Thymus (tissue), 11 donors: ENCODE results near the gene SYNGR3. TPM values are rescaled to one million over a fixed set of nuclear protein-coding genes. Genes with fewer than 3 reads are reported as not detected.
"Not testable (repeated sequence)": the region's sequence is repeated elsewhere in the genome, so short reads cannot be mapped to it uniquely, and the experiment has no call there.

ENCODE experiments used
- DNase-seq, 9 donors: peaks; one replicate each; pipeline ENCODE4 v3.0.0-alpha.2; 2013; ENCODE audit warnings: low spot score in 9 of 9, low read depth in 6 of 9, missing footprints in 1 of 9
- H3K27ac ChIP-seq, 2 donors: one replicate each; pipeline ENCODE4 v1.5.1; 2013; ENCODE audit warnings: control low read depth in 1 of 2, low read depth in 1 of 2, low read length in 1 of 2, mild to moderate bottlenecking in 1 of 2, moderate library complexity in 1 of 2
- H3K27me3 ChIP-seq, 2 donors: one replicate each; pipeline ENCODE4 v1.5.1; 2013; ENCODE audit warnings: low read length in 1 of 2; ENCODE audit not compliant: control insufficient read depth in 2 of 2, insufficient read depth in 1 of 2
- H3K36me3 ChIP-seq, 2 donors: one replicate each; pipeline ENCODE4 v1.5.1; 2013; ENCODE audit warnings: low read length in 1 of 2, mild to moderate bottlenecking in 1 of 2, moderate library complexity in 1 of 2; ENCODE audit not compliant: control insufficient read depth in 2 of 2, insufficient read depth in 2 of 2
- H3K4me1 ChIP-seq, 2 donors: one replicate each; pipeline ENCODE4 v1.5.1; 2013; ENCODE audit warnings: low read length in 2 of 2; ENCODE audit not compliant: control insufficient read depth in 2 of 2, insufficient read depth in 2 of 2
- H3K4me3 ChIP-seq, 2 donors: one replicate each; pipeline ENCODE4 v1.5.1; 2013; ENCODE audit warnings: low read length in 2 of 2, control low read depth in 1 of 2, mild to moderate bottlenecking in 1 of 2
- H3K9me3 ChIP-seq, 2 donors: one replicate each; pipeline ENCODE4 v1.5.1; 2013; ENCODE audit warnings: low read length in 1 of 2, mild to moderate bottlenecking in 1 of 2; ENCODE audit not compliant: control insufficient read depth in 2 of 2, insufficient read depth in 1 of 2
- WGBS: extraction: QIAGEN DNeasy Blood & Tissue Kit; methylation state at CpG from one replicate; pipeline ENCODE4 v1.1.7; 2013; 5-methylcytosine and 5-hydroxymethylcytosine counted together
- polyA plus RNA-seq: library from polyadenylated mRNA; stranded (reverse); fragments of 200-250 nt; gene quantifications from one replicate; pipeline ENCODE4 v1.2.3, GENCODE V29; 2013
- total RNA-seq: library from RNA; stranded (reverse); fragments of 120-200 nt; gene quantifications from one replicate; pipeline ENCODE4 v1.2.4, GENCODE V29; 2013
- donor health status: healthy.

The SYNGR3 gene
- total and polyA plus RNA-seq, 2 donors, result 1.2 to 2.7 TPM

DNA sequence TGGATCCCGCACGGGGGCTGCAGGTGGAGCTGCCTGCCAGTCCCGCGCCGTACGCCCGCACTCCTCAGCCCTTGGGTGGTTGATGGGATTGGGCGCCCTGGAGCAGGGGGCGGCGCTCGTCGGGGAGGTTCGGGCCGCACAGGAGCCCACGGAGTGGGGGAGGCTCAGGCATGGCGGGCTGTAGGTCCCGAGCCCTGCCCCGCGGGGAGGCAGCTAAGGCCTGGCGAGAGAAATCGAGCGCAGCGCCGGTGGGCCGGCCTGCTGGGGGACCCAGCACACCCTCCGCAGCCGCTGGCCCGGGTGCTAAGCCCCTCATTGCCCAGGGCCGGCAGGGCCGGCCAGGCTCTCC, 31.7 kb upstream of the SYNGR3 start:
- peaks cover 2 to 15% of the 10 kb centered on the region in 2 donors for H3K27me3 ChIP-seq

GRCh38 chr16:1958715-1959268, 31.0 kb upstream of the SYNGR3 start:
- 49% methylated on average over 14 of the region's 14 CpGs for WGBS
- Histone ChIP-seq H3K4me1 (peaks cover 9 to 36% of the 10 kb centered on the region in 2 donors), H3K4me3 (peak overlapping the region in 1 of 2 donors; percentile 92), H3K36me3 (peaks cover 19 to 33% of the 10 kb centered on the region in 2 donors), H3K9me3 (peaks cover 0 to 1% of the 10 kb centered on the region in 2 donors), H3K27me3 (peaks cover 2 to 15% of the 10 kb centered on the region in 2 donors), H3K27ac (no peak overlapping the region)
- no peak for DNase-seq

More for the DNA sequence above, 31.7 kb upstream of the SYNGR3 start:
- H3K4me3 ChIP-seq, H3K9me3 ChIP-seq, DNase-seq, H3K27ac ChIP-seq: not testable (repeated sequence)
- H3K4me1 ChIP-seq, result peaks cover 9 to 29% of the 10 kb centered on the region in 2 donors
- 79% methylated on average over 30 of the region's 30 CpGs for WGBS
- peaks cover 19 to 28% of the 10 kb centered on the region in 2 donors for H3K36me3 ChIP-seq

- Histone ChIP-seq H3K4me1 (peaks cover 9 to 39% of the 10 kb centered on the region in 2 donors), H3K9me3 (peaks cover 0 to 1% of the 10 kb centered on the region in 2 donors), H3K27ac (peak within 1 kb of the TSS; percentile 55 to 77), H3K27me3 (peaks cover 2 to 15% of the 10 kb centered on the region in 2 donors), H3K4me3 (peak within 1 kb of the TSS; percentile 87 to 92), H3K36me3 (peaks cover 19 to 34% of the 10 kb centered on the region in 2 donors)
- DNase-seq, result peak; percentile 66 to 94 (median 84)
- WGBS, result under 1% methylated on average over 79 of the region's 79 CpGs
Measured at GRCh38 chr16:1959269-1960039, 30.3 kb upstream of the SYNGR3 start, which contains the start of gene NDUFB10. Gene NDUFB10 (plus strand): TSS chr16:1959538. CDS start chr16:1959625, 87 bp downstream.

- DNase-seq, result peak in 1 of 9 donors; percentile 36
- Histone ChIP-seq H3K4me1 (peaks cover 13 to 47% of the 10 kb centered on the region in 2 donors), H3K4me3 (peak overlapping the region; percentile 87 to 92), H3K36me3 (peaks cover 19 to 34% of the 10 kb centered on the region in 2 donors), H3K27ac (peak overlapping the region in 1 of 2 donors; percentile 55), H3K9me3 (peaks cover 0 to 1% of the 10 kb centered on the region in 2 donors), H3K27me3 (peaks cover 2 to 13% of the 10 kb centered on the region in 2 donors)
- 75% methylated on average over 20 of the region's 20 CpGs for WGBS
Measured at GRCh38 chr16:1960665-1961630, 28.8 kb upstream of the SYNGR3 start.

DNA sequence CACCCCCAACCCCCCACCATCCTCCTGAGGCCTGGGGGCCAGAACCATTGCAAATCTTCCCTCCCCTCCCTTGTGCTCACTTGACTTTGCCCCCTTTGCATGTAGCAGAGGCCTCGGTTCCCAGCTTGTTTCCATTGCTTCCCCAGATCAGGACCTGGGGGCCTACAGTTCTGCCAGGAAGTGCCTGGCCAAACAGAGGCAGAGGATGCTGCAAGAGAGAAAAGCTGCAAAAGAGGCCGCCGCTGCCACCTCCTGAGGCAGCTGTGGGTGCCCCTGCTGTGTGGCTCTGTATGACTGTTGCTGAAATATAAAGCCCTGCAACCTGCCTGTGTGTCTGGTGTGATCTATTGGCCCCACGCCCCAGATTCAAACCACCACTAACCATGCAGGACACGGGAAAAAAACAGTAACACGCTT, 28.1 kb upstream of the SYNGR3 start:
- H3K27me3 ChIP-seq, result peaks cover 2 to 13% of the 10 kb centered on the region in 2 donors
- no peak overlapping the region for H3K27ac ChIP-seq
- H3K9me3 ChIP-seq, result peaks cover 0 to 1% of the 10 kb centered on the region in 2 donors
- H3K36me3 ChIP-seq, result peaks cover 19 to 34% of the 10 kb centered on the region in 2 donors
- peaks cover 13 to 48% of the 10 kb centered on the region in 2 donors for H3K4me1 ChIP-seq
- DNase-seq, result no peak
- no peak overlapping the region for H3K4me3 ChIP-seq
- 88% methylated on average over 6 of the region's 6 CpGs for WGBS

DNA sequence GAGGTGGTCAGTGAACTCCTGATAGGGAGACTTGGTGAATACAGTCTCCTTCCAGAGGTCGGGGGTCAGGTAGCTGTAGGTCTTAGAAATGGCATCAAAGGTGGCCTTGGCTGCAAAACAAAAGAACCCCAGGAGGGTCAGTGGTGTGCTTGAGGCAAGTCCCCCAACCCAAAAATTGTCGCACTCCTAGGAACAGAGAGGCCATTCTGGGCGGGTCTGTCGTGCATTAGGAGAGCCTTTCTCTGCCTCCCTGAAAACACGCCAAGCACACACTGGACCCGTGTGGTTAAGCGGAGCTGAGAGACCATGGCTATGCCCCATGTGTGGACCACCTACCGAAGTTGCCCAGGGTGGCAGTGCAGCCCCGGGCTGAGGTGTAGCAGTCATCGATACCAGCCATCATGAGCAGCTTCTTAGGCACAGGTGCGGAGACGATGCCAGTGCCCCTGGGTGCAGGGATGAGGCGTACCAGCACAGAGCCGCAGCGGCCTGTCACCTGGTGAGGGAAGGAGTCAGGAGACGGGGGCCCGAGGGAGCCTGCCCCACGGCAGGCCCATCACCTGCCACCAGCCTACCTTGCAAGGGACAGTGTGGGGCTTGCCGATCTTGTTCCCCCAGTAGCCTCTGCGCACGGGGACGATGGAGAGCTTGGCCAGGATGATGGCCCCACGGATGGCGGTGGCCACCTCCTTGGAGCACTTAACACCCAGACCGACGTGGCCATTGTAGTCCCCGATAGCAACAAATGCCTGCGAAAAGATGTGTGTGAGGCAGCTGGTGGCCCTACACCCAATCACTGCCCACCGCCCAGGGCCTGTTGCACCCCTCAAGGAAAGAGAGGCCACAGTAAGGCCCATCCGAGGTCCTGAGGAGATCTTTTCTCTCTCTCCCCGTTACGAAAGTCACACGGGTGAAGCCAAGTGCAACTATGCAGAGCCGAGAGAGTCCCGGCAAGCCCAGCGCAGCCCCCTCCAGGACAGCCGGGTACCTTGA, 27.3 kb upstream of the SYNGR3 start:
- H3K9me3 ChIP-seq, DNase-seq, H3K27ac ChIP-seq, H3K4me3 ChIP-seq: not testable (repeated sequence)
- H3K4me1 ChIP-seq, result peaks cover 13 to 48% of the 10 kb centered on the region in 2 donors
- peaks cover 2 to 10% of the 10 kb centered on the region in 2 donors for H3K27me3 ChIP-seq
- H3K36me3 ChIP-seq, result peaks cover 19 to 34% of the 10 kb centered on the region in 2 donors
- WGBS, result 95% methylated on average over 37 of the region's 37 CpGs

GRCh38 chr16:1963806-1964505, 25.8 kb upstream of the SYNGR3 start:
- peak overlapping the region; percentile 83 to 95 for H3K4me3 ChIP-seq
- H3K27me3 ChIP-seq, result peaks cover 0 to 2% of the 10 kb centered on the region in 2 donors
- WGBS, result 13% methylated on average over 44 of the region's 44 CpGs
- peaks cover 12 to 45% of the 10 kb centered on the region in 2 donors for H3K4me1 ChIP-seq
- H3K27ac ChIP-seq, result peak overlapping the region; percentile 91 to 95
- peak in 2 of 9 donors; percentile 28 to 52 for DNase-seq
- peaks cover 19 to 34% of the 10 kb centered on the region in 2 donors for H3K36me3 ChIP-seq
- H3K9me3 ChIP-seq, result no peaks in the 10 kb centered on the region
